A673 (cell line): Measurements from ENCODE around the gene FBLN1. TPM values are rescaled to one million over a fixed set of nuclear protein-coding genes. Genes with fewer than 3 reads are reported as not detected.
A peak's percentile ranks its signal among the peaks of the same experiment; 100 is the strongest.
"Not testable (repeated sequence)": the region's sequence is repeated elsewhere in the genome, so short reads cannot be mapped to it uniquely, and the experiment has no call there.

Source experiments
- BruUV-seq: library from RNA; stranded (reverse); fragments of 400-500 nt; replicated peaks from 2 replicates; lab custom pipeline; 2021; lab: Mats Ljungman, UMichigan
- CTCF ChIA-PET: fragments of 300-600 bp; sonication (Branson Sonifier 250); formaldehyde crosslinking; loops from one replicate; lab custom pipeline; 2022; ENCODE audit warnings: antibody characterized with exemption; lab: Charles Lee
- POLR2A ChIA-PET: fragments of 300-600 bp; sonication (Branson Sonifier 250); formaldehyde crosslinking; loops from one replicate; lab custom pipeline; 2022; ENCODE audit warnings: antibody characterized with exemption; ENCODE audit not compliant: low non-redundant PET; lab: Charles Lee
- DNase-seq: peaks from one replicate; pipeline ENCODE4 v3.0.0-alpha.2; 2015; ENCODE audit warnings: low spot score
- H3K27ac ChIP-seq: fragments of 200-600 bp; sonication (generic); 2 replicates; pipeline ENCODE4 v1.5.1; 2016; ENCODE audit warnings: mixed run types, low read depth, mild to moderate bottlenecking, mixed read lengths, antibody characterized with exemption, low read length; ENCODE audit not compliant: poor library complexity, severe bottlenecking
- H3K27me3 ChIP-seq: fragments of 200-600 bp; sonication (generic); replicated peaks from 2 replicates; pipeline ENCODE4 v1.6.1; 2017; ENCODE audit warnings: mixed run types, low read depth, mild to moderate bottlenecking, mixed read lengths, antibody characterized with exemption, low read length; ENCODE audit not compliant: insufficient read depth, poor library complexity
- H3K36me3 ChIP-seq: fragments of 200-600 bp; sonication (generic); 2 replicates; pipeline ENCODE4 v1.6.1; 2016; ENCODE audit warnings: mixed run types, mild to moderate bottlenecking, mixed read lengths, antibody characterized with exemption, low read length; ENCODE audit not compliant: insufficient read depth, poor library complexity, severe bottlenecking
- H3K4me1 ChIP-seq: fragments of 200-600 bp; sonication (generic); 2 replicates; pipeline ENCODE4 v1.6.1; 2017; ENCODE audit warnings: mixed run types, mild to moderate bottlenecking, mixed read lengths, antibody characterized with exemption, low read length; ENCODE audit not compliant: insufficient read depth, poor library complexity, severe bottlenecking
- H3K4me3 ChIP-seq: fragments of 200-600 bp; sonication (generic); 2 replicates; pipeline ENCODE4 v1.5.1; 2016; ENCODE audit warnings: low read depth, mixed run types, mild to moderate bottlenecking, mixed read lengths, low read length; ENCODE audit not compliant: poor library complexity, severe bottlenecking
- H3K9me3 ChIP-seq: fragments of 200-600 bp; sonication (generic); 2 replicates; pipeline ENCODE4 v1.6.1; 2016; ENCODE audit warnings: mixed run types, low read depth, mild to moderate bottlenecking, mixed read lengths, antibody characterized with exemption, low read length; ENCODE audit not compliant: poor library complexity, severe bottlenecking
- CTCF ChIP-seq: fragments of 300-800, 200-600 bp; sonication (generic); conservative IDR thresholded peaks from 2 replicates; pipeline ENCODE4 v1.5.1; 2017; ENCODE audit warnings: low read depth, mild to moderate bottlenecking, antibody characterized with exemption, low read length, moderate library complexity, mixed read lengths
- EZH2 ChIP-seq: fragments of 200-600 bp; sonication (generic); IDR thresholded peaks from 2 replicates; pipeline ENCODE4 v1.6.1; 2017; ENCODE audit warnings: borderline replicate concordance, low read depth, mild to moderate bottlenecking, mixed read lengths, antibody characterized with exemption, low read length; ENCODE audit not compliant: poor library complexity, severe bottlenecking
- intact Hi-C: fragments of 100-400 bp; cut with micrococcal nuclease; formaldehyde crosslinking; loops from one replicate; pipeline ENCODE4 v1.10.0; 2022; ENCODE audit not compliant: unreplicated experiment
- total RNA-seq: library from RNA; stranded (reverse); gene quantifications from 2 replicates; pipeline ENCODE4 v1.2.3, GENCODE V29; 2021

The FBLN1 gene
- total RNA-seq, 1 experiment from 2014 or later: 96.4 TPM

- Histone ChIP-seq H3K4me1 (no peaks in the 10 kb centered on the region), H3K4me3 (no peak overlapping the region), H3K27ac (no peak overlapping the region), H3K36me3 (no peaks in the 10 kb centered on the region), H3K9me3 (no peaks in the 10 kb centered on the region), H3K27me3 (no peaks in the 10 kb centered on the region)
- DNase-seq: no peak
- intact Hi-C loops: no loop called here
- no peak for TF ChIP-seq CTCF
- TF ChIP-seq EZH2: no peak
- no TSS peak for BruUV-seq
- POLR2A ChIA-PET: no interaction called here
- CTCF ChIA-PET: no interaction called here
These were observed 42.2 kb upstream of the FBLN1 start for GRCh38 chr22:45460288-45461109.

DNA sequence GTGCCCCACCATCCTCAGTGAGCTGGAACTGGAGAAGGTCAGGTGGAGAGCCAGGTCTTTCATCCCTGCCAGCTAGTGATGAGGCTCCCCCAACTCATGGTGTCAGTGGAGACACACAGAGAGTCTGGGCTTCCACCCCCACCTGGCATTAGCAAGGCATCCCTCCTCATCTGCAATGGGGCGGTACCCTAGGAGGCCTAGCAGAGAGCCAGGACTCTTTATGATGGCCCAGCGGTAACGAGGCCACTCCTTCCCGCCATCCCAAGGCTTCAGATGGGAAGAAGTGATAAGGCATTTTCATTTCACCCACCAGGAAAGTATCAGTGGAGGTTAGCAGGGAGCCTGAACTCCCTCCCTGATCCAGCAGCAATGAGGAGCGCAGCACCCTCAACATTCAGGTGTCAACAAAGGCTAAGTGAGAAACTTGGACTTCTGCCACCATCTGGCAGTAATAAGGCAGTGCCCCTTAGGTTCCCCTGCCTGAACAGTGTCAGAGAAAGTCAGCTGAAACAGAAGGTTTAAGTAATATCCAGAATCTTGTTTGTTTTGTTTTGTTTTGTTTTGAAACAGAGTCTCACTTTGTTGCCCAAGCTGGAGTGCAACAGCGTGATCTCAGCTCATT lies 40.5 kb upstream of the FBLN1 start:
- no peaks in the 10 kb centered on the region for H3K4me1 ChIP-seq
- no peak overlapping the region for H3K27ac ChIP-seq
- BruUV-seq: no TSS peak
- H3K9me3 ChIP-seq: no peaks in the 10 kb centered on the region
- H3K36me3 ChIP-seq: no peaks in the 10 kb centered on the region
- H3K4me3 ChIP-seq: no peak overlapping the region
- no peaks in the 10 kb centered on the region for H3K27me3 ChIP-seq
- ChIA-PET CTCF (no interaction called here), POLR2A (no interaction called here)
- TF ChIP-seq EZH2 (no peak), CTCF (0 out of 2 replicates have a peak, but pooled peaks have one; percentile 23)
- DNase-seq: peak; percentile 22
- intact Hi-C loops: no loop called here

DNA sequence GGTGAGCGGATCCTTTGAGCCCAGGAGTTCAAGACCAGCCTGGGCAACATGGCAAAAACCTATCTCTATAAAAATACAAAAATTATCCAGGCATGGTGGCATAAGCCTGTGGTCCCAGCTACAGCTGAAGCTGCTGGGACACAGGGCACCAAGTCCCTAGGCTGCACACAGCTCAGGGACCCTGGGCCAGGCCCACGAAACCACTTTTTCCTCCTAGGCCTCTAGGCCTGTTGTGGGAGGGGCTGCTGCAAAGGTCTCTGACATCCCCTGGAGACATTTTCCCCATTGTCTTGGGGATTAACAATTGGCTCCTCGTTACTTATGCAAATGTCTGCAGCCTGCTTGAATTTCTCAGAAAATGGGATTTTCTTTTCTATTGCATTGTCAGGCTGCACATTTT lies 39.0 kb upstream of the FBLN1 start:
- H3K4me3 ChIP-seq, H3K4me1 ChIP-seq, intact Hi-C loops, BruUV-seq, DNase-seq, POLR2A ChIA-PET, H3K27me3 ChIP-seq, CTCF ChIA-PET, H3K36me3 ChIP-seq, H3K9me3 ChIP-seq, H3K27ac ChIP-seq: not testable (repeated sequence)
